Retinal pigment epithelial cell (primary cell): Measurements from ENCODE around the gene ZNF618.

Source experiments
- DNase-seq: peaks from one replicate; pipeline ENCODE4 v3.0.0-alpha.2; 2010; ENCODE audit warnings: low read depth
- H3K4me3 ChIP-seq: 2 replicates; pipeline ENCODE4 v1.5.1; 2011; ENCODE audit warnings: mild to moderate bottlenecking, low read length, control low read depth, moderate library complexity
- CTCF ChIP-seq: conservative IDR thresholded peaks from 2 replicates; pipeline ENCODE4 v1.5.1; 2011; ENCODE audit warnings: low read depth, low read length, control low read depth, inconsistent platforms

The ZNF618 gene

DNA sequence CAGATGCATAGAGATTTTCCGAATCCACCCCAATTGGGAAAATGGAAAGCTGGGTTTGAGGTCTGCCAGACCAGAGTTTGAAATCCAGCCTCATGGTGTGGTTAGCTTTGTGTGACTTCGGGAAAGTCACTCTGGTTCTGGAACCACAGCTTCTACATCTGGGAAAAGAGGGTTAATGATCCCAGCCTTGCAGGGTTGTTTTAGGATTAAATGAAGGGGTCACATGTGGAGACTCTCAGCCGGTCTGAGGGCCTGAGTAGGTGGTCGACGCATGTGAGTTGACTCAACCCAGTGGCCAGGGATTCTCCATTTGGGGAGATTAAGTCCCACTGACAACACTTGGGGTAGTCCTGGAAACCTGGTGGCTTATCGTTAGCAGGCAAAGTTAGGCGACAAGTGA lies 6.1 kb downstream of the ZNF618 start:
- no peak for TF ChIP-seq CTCF
- no peak for DNase-seq
- H3K4me3 ChIP-seq = no peak overlapping the region

GRCh38 chr9:113882636-113883164 lies 6.6 kb downstream of the ZNF618 start:
- TF ChIP-seq CTCF = no peak
- no peak overlapping the region for H3K4me3 ChIP-seq
- DNase-seq = no peak

DNA sequence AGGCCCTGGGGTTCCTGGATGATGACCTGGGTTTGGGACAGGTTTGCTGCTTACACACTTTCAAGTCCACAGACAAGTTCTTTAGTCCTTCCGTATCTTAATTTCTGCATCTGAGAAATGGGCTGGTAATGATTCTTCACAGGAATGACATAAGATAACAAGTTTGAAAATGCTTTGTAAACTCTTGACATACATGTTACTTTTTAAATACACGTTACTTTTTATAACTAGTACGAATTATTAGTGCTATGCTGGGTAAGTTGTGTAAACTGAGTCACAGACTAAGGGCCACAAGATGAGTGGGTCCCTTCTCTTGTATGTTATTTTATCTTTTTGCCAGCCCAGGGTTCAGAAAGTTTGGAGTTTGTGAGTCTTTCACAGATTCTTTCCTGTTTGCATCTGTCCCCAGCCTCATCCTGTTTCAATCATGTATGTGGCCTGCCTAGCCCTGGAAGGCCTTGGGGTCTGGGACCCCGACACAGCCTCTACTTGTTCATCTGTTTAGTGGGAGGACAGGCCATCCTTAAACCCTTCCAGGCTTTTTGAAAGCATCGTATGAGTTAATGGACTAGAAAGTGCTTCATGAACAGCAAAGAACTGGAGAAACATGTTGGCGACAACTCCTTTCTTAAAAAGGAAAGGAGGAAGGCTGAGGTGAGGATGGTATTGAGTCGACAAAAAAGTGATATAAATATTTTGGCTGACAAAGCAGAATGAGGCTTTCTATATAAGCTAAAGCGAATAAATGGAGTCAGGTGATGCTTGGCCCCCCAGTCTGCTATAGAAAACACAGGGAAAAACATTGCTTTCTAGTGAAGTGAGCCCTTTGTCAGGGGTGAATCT lies 9.3 kb downstream of the ZNF618 start:
- H3K4me3 ChIP-seq = no peak overlapping the region
- DNase-seq = no peak
- no peak for TF ChIP-seq CTCF

DNA sequence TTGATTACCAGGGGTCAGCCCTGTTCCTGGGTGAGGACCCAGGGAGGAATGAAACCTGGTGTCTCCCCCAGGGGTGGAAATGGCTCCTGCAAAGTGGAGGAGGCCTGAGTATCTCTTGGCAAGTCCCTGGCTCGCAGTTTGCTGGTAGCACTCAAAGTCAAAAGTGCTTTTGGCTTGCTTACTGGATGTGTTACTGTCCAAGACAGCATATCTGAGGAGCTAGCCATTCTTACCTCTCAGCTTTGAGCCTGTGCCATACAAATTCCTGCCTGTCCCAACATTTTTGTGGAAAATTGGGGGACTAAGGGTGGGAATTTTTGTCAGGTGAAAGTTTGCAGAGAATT lies 9.9 kb downstream of the ZNF618 start:
- no peak overlapping the region for H3K4me3 ChIP-seq
- no peak for TF ChIP-seq CTCF
- no peak for DNase-seq

- no peak for DNase-seq
- no peak for TF ChIP-seq CTCF
- H3K4me3 ChIP-seq = no peak overlapping the region
Observed at GRCh38 chr9:113886466-113886865, 10.4 kb downstream of the ZNF618 start.

GRCh38 chr9:113886933-113887332 lies 10.8 kb downstream of the ZNF618 start:
- no peak overlapping the region for H3K4me3 ChIP-seq
- DNase-seq = no peak
- no peak for TF ChIP-seq CTCF

DNA sequence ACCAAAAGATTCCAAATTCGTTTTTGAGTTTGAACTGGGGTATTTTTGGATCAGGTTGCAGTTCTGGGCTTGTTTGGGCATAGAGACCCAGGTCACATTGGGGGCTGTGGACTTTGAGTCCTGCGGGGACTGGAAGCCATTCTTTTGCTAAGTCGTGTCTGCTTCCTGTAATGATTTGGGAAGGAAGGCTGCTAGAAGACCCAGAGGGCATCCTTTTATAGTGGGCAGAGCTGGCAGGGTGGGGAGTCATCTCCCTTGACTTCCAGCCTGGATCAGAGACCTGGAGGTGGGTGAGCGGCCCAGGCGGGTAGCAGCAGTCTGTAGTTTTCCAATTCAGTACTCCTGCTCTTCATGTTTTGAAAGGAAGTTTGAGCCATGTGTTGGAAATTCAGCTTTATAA lies 11.3 kb downstream of the ZNF618 start:
- no peak for TF ChIP-seq CTCF
- no peak overlapping the region for H3K4me3 ChIP-seq
- no peak for DNase-seq
